ENCODE data around the gene APIP. TPM values are rescaled to one million over a fixed set of nuclear protein-coding genes. Genes with fewer than 3 reads are reported as not detected.
A peak's percentile ranks its signal among the peaks of the same experiment; 100 is the strongest.

Gene APIP
- total and polyA plus RNA-seq, 8 donors: 7.6 to 42.9 (median 31.0) TPM

DNA sequence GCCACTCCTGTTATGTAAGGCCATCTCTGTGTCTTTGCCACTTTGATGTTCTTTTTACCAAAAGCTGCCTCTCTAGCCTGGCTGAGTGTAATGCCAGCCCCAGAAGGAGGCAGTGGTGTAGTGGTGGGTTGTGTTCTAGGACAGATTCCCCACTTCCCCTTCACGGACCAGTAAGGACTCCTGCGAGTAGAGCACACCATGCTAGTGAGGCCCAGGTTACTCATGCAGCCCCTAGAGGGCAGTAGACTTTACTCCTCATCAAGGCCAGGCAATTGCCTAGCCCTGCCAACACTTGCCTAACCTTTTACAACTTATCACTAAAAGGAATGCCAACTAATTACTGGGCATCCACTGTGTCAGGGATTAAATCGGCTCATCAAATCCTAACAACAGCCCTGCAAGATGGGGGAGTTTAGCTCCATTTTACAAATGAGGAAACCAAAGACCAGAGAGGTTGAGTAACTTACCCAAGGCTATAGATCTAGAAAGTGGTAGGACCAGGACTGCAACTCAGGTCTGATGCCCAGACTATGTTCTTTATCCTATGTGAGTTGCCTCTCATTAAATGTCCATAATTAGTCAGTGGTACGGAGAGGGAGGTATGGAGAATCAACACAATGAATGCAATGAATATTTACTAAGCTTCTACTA is 75.3 kb downstream of the APIP start:
- no peak for TF ChIP-seq POLR2AphosphoS5 (IDR thresholded peaks at IDR 0.05)
- TF ChIP-seq, protein P1, sequence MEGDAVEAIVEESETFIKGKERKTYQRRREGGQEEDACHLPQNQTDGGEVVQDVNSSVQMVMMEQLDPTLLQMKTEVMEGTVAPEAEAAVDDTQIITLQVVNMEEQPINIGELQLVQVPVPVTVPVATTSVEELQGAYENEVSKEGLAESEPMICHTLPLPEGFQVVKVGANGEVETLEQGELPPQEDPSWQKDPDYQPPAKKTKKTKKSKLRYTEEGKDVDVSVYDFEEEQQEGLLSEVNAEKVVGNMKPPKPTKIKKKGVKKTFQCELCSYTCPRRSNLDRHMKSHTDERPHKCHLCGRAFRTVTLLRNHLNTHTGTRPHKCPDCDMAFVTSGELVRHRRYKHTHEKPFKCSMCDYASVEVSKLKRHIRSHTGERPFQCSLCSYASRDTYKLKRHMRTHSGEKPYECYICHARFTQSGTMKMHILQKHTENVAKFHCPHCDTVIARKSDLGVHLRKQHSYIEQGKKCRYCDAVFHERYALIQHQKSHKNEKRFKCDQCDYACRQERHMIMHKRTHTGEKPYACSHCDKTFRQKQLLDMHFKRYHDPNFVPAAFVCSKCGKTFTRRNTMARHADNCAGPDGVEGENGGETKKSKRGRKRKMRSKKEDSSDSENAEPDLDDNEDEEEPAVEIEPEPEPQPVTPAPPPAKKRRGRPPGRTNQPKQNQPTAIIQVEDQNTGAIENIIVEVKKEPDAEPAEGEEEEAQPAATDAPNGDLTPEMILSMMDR (IDR thresholded peaks at IDR 0.05): peak in 4 of 7 experiments; percentile 23 to 39 (median 31)
- peak; percentile 28 to 42 for DNase-seq
- Histone ChIP-seq H3K27me3 (no peaks in the 10 kb centered on the region), H3K36me3 (no peaks in the 10 kb centered on the region), H3K9me3 (no peaks in the 10 kb centered on the region), H3K4me1 (no peaks in the 10 kb centered on the region), H3K4me3 (no peak overlapping the region), H3K27ac (no peak overlapping the region)
- 43 to 61% (median 49%) methylated on average over 4 of the region's 4 CpGs for WGBS, 5 donors
- intact Hi-C loops (cut with DNase I; ENCODE audit: low total_unique reads): no loop called here

DNA sequence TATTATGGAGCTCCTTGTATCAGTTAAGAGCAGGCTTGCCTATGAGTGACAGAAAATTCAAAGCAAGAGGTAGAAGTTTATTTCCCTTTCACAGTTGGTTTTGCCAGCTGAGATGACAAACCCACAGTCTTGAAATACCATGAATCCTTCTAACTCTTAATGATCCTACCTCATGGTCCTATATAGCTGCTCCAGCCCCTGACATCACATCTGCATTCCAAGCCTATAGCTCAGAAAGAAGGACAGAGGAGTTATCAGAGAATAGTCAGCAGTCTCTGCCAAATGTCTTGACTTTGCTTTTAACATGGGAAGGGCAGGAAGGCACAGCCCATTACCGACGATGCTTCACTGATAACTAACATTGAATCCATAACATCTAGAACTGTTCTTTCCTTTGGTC is 76.2 kb downstream of the APIP start:
- WGBS, 5 donors: 85 to 100% (median 93%) methylated on average over 2 of the region's 2 CpGs
- no peak overlapping the region for H3K4me3 ChIP-seq
- H3K27ac ChIP-seq: no peak overlapping the region
- TF ChIP-seq, protein P1 (IDR thresholded peaks at IDR 0.05): no peak
- no peak for TF ChIP-seq POLR2A (IDR thresholded peaks at IDR 0.05)
- no peak for TF ChIP-seq EP300 (IDR thresholded peaks at IDR 0.05)
- TF ChIP-seq POLR2AphosphoS5 (IDR thresholded peaks at IDR 0.05): no peak
- intact Hi-C loops (cut with DNase I; ENCODE audit: low total_unique reads): no loop called here
- no peak for DNase-seq
- no peaks in the 10 kb centered on the region for H3K36me3 ChIP-seq
- no peaks in the 10 kb centered on the region for H3K27me3 ChIP-seq
- H3K4me1 ChIP-seq: no peaks in the 10 kb centered on the region
- H3K9me3 ChIP-seq: no peaks in the 10 kb centered on the region

DNA sequence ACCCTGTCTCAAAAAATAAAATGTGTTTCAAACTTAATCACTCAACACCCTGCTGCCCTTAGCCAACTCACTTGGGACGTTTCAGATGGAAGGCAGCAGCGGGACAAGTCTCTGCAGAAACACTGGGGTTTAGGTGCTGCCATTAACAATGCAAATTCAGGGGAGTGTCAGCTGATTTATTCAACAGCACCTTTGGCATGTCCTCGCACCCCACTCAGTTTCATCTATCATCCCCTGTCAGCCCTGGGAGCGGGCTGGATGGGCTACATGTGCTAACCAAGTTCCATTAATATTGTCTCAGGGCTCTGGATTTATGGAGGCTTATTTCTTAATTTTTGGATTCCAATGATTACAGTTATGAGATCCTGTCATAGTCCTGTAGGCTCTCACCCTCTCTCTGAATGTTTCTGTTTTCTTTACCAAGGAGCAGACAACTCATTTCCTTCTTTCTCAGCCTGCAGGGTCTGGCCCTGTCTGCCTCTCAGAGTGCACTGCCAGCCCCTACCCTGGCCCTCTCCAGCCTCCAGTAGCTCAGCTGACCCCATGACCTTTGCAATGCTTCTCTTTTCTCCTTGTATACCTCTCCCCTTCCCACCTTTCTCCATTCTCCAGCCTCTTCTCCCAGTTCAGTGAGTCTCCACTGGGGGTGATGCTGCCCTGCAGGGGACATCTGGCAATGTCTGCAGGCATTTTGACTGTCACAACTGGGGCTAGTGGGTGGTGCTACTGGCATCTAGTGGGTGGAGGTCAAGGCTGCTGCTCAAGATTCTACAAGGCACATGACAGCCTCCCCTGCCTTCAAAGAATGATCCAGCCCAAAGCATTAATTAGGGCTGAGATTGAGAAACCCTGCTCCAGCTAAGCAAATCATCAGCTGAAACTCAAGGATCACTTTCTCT is 79.0 kb downstream of the APIP start:
- Histone ChIP-seq H3K4me3 (no peak overlapping the region), H3K36me3 (no peaks in the 10 kb centered on the region), H3K9me3 (no peaks in the 10 kb centered on the region), H3K4me1 (no peaks in the 10 kb centered on the region), H3K27me3 (no peaks in the 10 kb centered on the region), H3K27ac (no peak overlapping the region)
- DNase-seq: no peak
- intact Hi-C loops (cut with DNase I; ENCODE audit: low total_unique reads): no loop called here
- TF ChIP-seq POLR2A (IDR thresholded peaks at IDR 0.05): no peak
- no peak for TF ChIP-seq POLR2AphosphoS5 (IDR thresholded peaks at IDR 0.05)
- no peak for TF ChIP-seq EP300 (IDR thresholded peaks at IDR 0.05)
- TF ChIP-seq, protein P1 (IDR thresholded peaks at IDR 0.05): no peak
- WGBS, 5 donors: 73 to 84% (median 78%) methylated on average over 4 of the region's 4 CpGs

DNA sequence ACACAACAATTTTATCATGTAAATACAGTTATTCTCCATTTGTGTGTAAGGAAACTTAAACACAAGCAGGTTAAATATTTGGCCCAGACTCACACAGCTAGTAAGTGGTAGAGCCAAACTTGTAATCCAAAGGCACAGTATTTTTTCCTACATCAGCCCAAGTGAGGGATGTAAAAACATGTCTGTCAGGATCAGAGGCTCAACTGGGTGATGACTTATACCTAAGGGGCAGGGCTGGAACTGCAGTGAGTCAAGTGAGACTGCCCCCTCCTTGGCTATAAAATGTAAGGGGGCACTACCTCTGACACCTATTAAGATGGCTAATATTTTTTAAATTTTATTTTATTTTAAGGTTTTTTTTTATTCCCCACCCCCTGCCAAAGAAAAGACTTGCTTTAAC is 82.6 kb downstream of the APIP start:
- no peaks in the 10 kb centered on the region for H3K27me3 ChIP-seq
- no peaks in the 10 kb centered on the region for H3K36me3 ChIP-seq
- H3K9me3 ChIP-seq: no peaks in the 10 kb centered on the region
- no peak overlapping the region for H3K27ac ChIP-seq
- no peak overlapping the region for H3K4me3 ChIP-seq
- no peak for DNase-seq
- no peaks in the 10 kb centered on the region for H3K4me1 ChIP-seq
- intact Hi-C loops (cut with DNase I; ENCODE audit: low total_unique reads): no loop called here
- no peak for TF ChIP-seq POLR2AphosphoS5 (IDR thresholded peaks at IDR 0.05)
- TF ChIP-seq POLR2A (IDR thresholded peaks at IDR 0.05): no peak
- TF ChIP-seq, protein P1 (IDR thresholded peaks at IDR 0.05): no peak
- TF ChIP-seq EP300 (IDR thresholded peaks at IDR 0.05): no peak

Small RNA genes lying within 50 kb of the gene (small RNA-seq; reads per million reads assigned to genes)
- gene MIR1343: 0.10 to 0.53 (median 0.22) reads per million in 4 donors

Other genes with a start within 250 kb of the APIP start
- 10 to 100 TPM in 4 of 5 donors, 1 to 10 TPM in 1; 4.1 to 45.9 (median 28.4) TPM for gene PDHX, start 239 bp upstream of the APIP start, total RNA-seq
- 10 to 100 TPM; 18.8 to 25.2 (median 21.4) TPM for gene PDHX, start 239 bp upstream of the APIP start, polyA plus RNA-seq
- 100 to 1,000 TPM in 3 of 5 donors, 10 to 100 TPM in 2; 47.5 to 229 (median 176) TPM for gene CD44, start 222.8 kb upstream of the APIP start, total RNA-seq
- gene CD44, start 222.8 kb upstream of the APIP start, polyA plus RNA-seq: 100 to 1,000 TPM in 1 of 3 donors, 10 to 100 TPM in 2; 52.4 to 125 (median 65.5) TPM

Measured in stomach (tissue), 9 donors.